Trophoblast cell (in vitro differentiated cells and primary cell): ENCODE results near the gene LMF1. TPM values are rescaled to one million over a fixed set of nuclear protein-coding genes. Genes with fewer than 3 reads are reported as not detected.

ENCODE experiments used
- DNase-seq, 2 donors: peaks; one replicate each; pipeline ENCODE4 v3.0.0-alpha.2; 2016
- H2AFZ ChIP-seq: 2 replicates; pipeline ENCODE4 v1.6.1; 2013; ENCODE audit warnings: low read length, moderate library complexity, mild to moderate bottlenecking; ENCODE audit not compliant: insufficient read depth, poor library complexity
- H2AK5ac ChIP-seq: 2 replicates; pipeline ENCODE4 v1.6.1; 2013; ENCODE audit warnings: mild to moderate bottlenecking, low read length
- H2BK120ac ChIP-seq: 2 replicates; pipeline ENCODE4 v1.6.1; 2013; ENCODE audit warnings: low read length, mild to moderate bottlenecking, moderate library complexity; ENCODE audit not compliant: insufficient read depth, poor library complexity
- H2BK12ac ChIP-seq: 2 replicates; pipeline ENCODE4 v1.6.1; 2013; ENCODE audit warnings: mild to moderate bottlenecking, low read length, moderate library complexity
- H2BK5ac ChIP-seq: 2 replicates; pipeline ENCODE4 v1.6.1; 2013; ENCODE audit warnings: low read length, low read depth, moderate library complexity, mild to moderate bottlenecking; ENCODE audit not compliant: poor library complexity
- H3K14ac ChIP-seq: 2 replicates; pipeline ENCODE4 v1.6.1; 2013; ENCODE audit warnings: mild to moderate bottlenecking, low read length
- H3K18ac ChIP-seq: 2 replicates; pipeline ENCODE4 v1.6.1; 2013; ENCODE audit warnings: mild to moderate bottlenecking, low read length
- H3K23ac ChIP-seq: 2 replicates; pipeline ENCODE4 v1.6.1; 2013; ENCODE audit warnings: low read length
- H3K27ac ChIP-seq: 2 replicates; pipeline ENCODE4 v1.5.1; 2013; ENCODE audit warnings: low read depth, mild to moderate bottlenecking, inconsistent platforms, low read length, moderate library complexity
- H3K27me3 ChIP-seq: 2 replicates; pipeline ENCODE4 v1.6.1; 2013; ENCODE audit warnings: inconsistent platforms, mild to moderate bottlenecking, low read length, moderate library complexity; ENCODE audit not compliant: insufficient read depth
- H3K36me3 ChIP-seq, 2 experiments: 1 replicate in 1 of 2; 2 replicates in 1 of 2; pipeline ENCODE4 v1.6.1; 2013; ENCODE audit warnings: low read length in 2 of 2, mild to moderate bottlenecking in 2 of 2, moderate library complexity in 1 of 2; ENCODE audit not compliant: insufficient read depth in 2 of 2, control insufficient read depth in 1 of 2
- H3K4ac ChIP-seq: 2 replicates; pipeline ENCODE4 v1.6.1; 2013; ENCODE audit warnings: low read depth, mild to moderate bottlenecking, low read length, moderate library complexity
- H3K4me1 ChIP-seq, 2 experiments: 1 replicate in 1 of 2; 2 replicates in 1 of 2; pipeline ENCODE4 v1.6.1; 2013; ENCODE audit warnings: low read length in 2 of 2, mild to moderate bottlenecking in 2 of 2, moderate library complexity in 1 of 2; ENCODE audit not compliant: insufficient read depth in 2 of 2, control insufficient read depth in 1 of 2
- H3K4me2 ChIP-seq: 2 replicates; pipeline ENCODE4 v1.6.1; 2013; ENCODE audit warnings: inconsistent platforms, mild to moderate bottlenecking, low read length, moderate library complexity
- H3K4me3 ChIP-seq: 2 replicates; pipeline ENCODE4 v1.5.1; 2013; ENCODE audit warnings: mild to moderate bottlenecking, low read depth, low read length, inconsistent platforms
- H3K79me1 ChIP-seq: one replicate; pipeline ENCODE4 v1.6.1; 2013; ENCODE audit warnings: low read length
- H3K79me2 ChIP-seq: 2 replicates; pipeline ENCODE4 v1.6.1; 2013; ENCODE audit warnings: low read length, mild to moderate bottlenecking; ENCODE audit not compliant: control insufficient read depth, insufficient read depth, poor library complexity
- H3K9ac ChIP-seq: 2 replicates; pipeline ENCODE4 v1.6.1; 2013; ENCODE audit warnings: mild to moderate bottlenecking, low read length
- H3K9me3 ChIP-seq: 2 replicates; pipeline ENCODE4 v1.6.1; 2013; ENCODE audit warnings: low read depth, mild to moderate bottlenecking, control low read depth, inconsistent platforms, low read length; ENCODE audit not compliant: insufficient read depth
- H4K12ac ChIP-seq: 2 replicates; pipeline ENCODE4 v1.6.1; 2013; ENCODE audit warnings: low read depth, mild to moderate bottlenecking, low read length, moderate library complexity
- H4K8ac ChIP-seq: 2 replicates; pipeline ENCODE4 v1.6.1; 2013; ENCODE audit warnings: low read depth, mild to moderate bottlenecking, low read length, moderate library complexity
- H4K91ac ChIP-seq: one replicate; pipeline ENCODE4 v1.6.1; 2013; ENCODE audit warnings: low read depth, mild to moderate bottlenecking, low read length, moderate library complexity
- WGBS: extraction: QIAGEN DNeasy Blood & Tissue Kit; methylation state at CpG from one replicate; pipeline ENCODE4 v1.1.7; 2013; ENCODE audit warnings: missing lambda C conversion rate; ENCODE audit not compliant: insufficient read length, insufficient coverage; ENCODE audit errors: extremely low coverage; 5-methylcytosine and 5-hydroxymethylcytosine counted together
- polyA plus RNA-seq: library from polyadenylated mRNA; stranded (reverse); fragments of 200-250 nt; gene quantifications from 2 replicates; pipeline ENCODE4 v1.2.3, GENCODE V29; 2013

LMF1 gene
- polyA plus RNA-seq, result 8.3 TPM in 2 replicates

DNA sequence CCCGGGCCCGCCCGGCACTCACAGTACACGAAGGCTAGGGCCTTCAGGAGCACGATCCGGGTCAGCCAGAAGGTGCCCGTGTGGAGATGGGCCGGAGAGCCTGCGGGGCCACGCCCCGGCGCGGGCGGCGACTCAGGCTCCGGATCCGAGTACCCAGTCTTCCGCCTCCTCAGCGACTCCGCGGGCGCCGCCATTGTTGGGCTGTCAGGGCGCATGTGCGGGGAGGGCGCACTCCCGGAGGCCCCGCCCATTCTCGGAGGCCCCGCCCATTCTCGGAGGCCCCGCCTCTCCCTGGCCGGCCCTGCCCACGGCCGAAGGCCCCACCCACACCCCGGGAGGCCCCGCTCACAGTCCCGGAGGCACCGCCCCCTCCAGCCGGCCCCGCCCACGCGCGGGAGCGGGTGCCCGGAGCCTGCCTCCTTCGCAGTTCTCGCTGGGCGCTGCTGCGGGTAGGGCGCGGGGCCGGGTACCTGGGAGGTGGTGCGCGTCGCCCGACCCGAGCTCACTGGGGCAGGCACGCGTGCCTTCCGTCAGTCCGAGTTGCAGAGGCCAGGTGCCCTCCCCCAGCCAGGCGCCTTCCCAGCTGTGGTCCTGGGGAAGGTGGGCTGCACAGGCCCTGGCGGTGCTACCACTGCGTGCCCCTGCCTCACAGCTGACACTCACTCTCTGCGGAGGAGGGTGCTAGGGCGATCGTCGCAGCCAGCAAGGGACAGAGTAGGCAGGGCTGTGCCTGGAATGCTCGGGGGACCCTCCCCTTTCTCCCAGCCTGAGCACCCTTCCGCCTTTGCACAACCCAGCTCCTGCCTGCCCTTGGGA lies at the start of gene LMF1:
Gene LMF1, minus strand, starts transcription at position 219 of the 816 bp plus-strand sequence. Its CDS starts 4 bp downstream, at position 215.
- peaks cover 9 to 11% of the 10 kb centered on the region in 2 experiments for H3K4me1 ChIP-seq
- H2BK12ac ChIP-seq, result no peak within 1 kb of the TSS
- H3K4me3 ChIP-seq, result peak within 1 kb of the TSS; percentile 93
- H3K36me3 ChIP-seq, result peaks cover 0 to 2% of the 10 kb centered on the region in 2 experiments
- peaks cover 15% of the 10 kb centered on the region for H3K9me3 ChIP-seq
- peaks cover 7% of the 10 kb centered on the region for H3K79me2 ChIP-seq
- H2BK5ac ChIP-seq, result peak within 1 kb of the TSS; percentile 54
- H3K27ac ChIP-seq, result peak within 1 kb of the TSS; percentile 69
- no CpG with 5 or more reads among the region's 71 CpGs for WGBS
- H3K4ac ChIP-seq, result peak within 1 kb of the TSS; percentile 87
- peak within 1 kb of the TSS; percentile 99 for H4K12ac ChIP-seq
- H3K9ac ChIP-seq, result peak within 1 kb of the TSS; percentile 84
- H4K91ac ChIP-seq, result peak within 1 kb of the TSS; percentile 73
- no peaks in the 10 kb centered on the region for H3K27me3 ChIP-seq
- H3K4me2 ChIP-seq, result peak within 1 kb of the TSS; percentile 90
- peak within 1 kb of the TSS; percentile 62 for H3K14ac ChIP-seq
- peak within 1 kb of the TSS; percentile 99 for H2AFZ ChIP-seq
- H3K23ac ChIP-seq, result no peak within 1 kb of the TSS
- peak within 1 kb of the TSS; percentile 56 for H2AK5ac ChIP-seq
- H3K18ac ChIP-seq, result peak within 1 kb of the TSS; percentile 95
- peak; percentile 94 to 98 for DNase-seq
- H4K8ac ChIP-seq, result peak within 1 kb of the TSS; percentile 91
- peaks cover 6% of the 10 kb centered on the region for H3K79me1 ChIP-seq
- peak within 1 kb of the TSS; percentile 23 for H2BK120ac ChIP-seq

DNA sequence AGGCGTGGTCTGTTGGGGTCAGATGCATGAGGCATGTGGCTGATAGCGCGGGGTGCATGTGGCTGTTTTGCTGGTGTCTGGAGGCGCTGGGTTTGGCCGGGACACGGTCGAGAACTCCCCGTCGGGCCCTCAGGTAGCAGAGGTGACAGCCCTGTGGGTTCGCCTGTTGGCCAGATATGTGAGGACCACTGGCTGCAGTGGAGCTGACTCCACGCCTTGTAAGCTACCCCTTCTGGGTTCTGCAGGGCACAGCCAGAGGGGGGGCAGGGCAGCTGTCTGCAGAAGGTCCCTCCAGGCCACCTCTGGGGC lies 49.3 kb upstream of the LMF1 start:
- Histone ChIP-seq H3K9ac (no peak overlapping the region), H3K18ac (no peak overlapping the region), H2AK5ac (no peak overlapping the region), H3K27me3 (no peaks in the 10 kb centered on the region), H4K91ac (no peak overlapping the region), H2AFZ (no peak overlapping the region), H3K4me1 (peaks cover 3 to 4% of the 10 kb centered on the region in 2 experiments), H4K8ac (no peak overlapping the region), H3K79me1 (peaks cover 3% of the 10 kb centered on the region), H3K79me2 (no peaks in the 10 kb centered on the region), H4K12ac (no peak overlapping the region), H3K27ac (no peak overlapping the region), H2BK5ac (no peak overlapping the region), H3K9me3 (no peaks in the 10 kb centered on the region), H3K4ac (no peak overlapping the region), H3K36me3 (no peaks in the 10 kb centered on the region), H3K4me3 (no peak overlapping the region), H3K23ac (no peak overlapping the region), H3K4me2 (no peak overlapping the region), H2BK120ac (no peak overlapping the region), H3K14ac (no peak overlapping the region), H2BK12ac (no peak overlapping the region)
- no peak for DNase-seq
- no CpG with 5 or more reads among the region's 11 CpGs for WGBS

DNA sequence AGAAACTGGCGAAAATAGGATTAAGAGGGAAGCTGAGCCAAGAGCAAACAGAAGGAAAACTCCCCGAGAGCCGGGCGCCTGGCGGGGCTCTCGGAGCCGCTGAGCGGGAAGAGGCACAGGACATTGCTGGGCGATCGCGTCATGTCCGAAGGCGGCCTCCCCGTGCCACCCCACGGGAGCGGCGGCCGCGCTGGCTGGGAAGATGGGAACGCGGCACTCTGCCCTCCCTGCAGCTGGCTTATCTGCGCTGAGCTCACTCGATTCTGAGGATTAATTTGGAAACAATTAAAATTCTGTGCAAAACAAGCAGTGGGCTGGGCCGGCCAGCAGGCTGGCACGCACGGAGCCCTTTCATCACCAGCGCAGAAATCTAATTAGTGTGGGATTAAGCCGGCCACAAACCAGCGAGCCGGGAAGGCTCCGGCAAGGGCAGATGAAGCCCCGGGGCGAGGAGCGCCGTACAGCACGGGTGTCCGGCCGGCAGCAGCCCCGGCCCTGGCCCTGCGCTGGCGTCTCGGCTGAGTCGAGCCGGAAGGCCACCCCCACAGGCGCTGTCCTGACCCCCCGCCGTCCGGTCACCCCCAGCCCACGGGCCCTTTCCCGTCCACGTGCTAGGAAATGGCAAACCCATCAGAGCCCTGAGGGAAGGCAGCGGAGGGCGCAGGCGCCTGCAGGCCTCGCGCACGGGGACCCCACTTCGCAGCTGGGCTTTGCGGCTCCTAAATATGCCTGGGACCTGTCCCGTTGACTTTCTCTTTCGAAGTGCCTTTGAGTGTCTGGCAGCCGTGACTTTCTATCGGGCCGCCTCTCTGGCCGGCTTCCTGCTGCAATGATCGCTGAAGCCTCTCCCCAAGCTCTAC lies 48.7 kb upstream of the LMF1 start:
- no CpG with 5 or more reads among the region's 66 CpGs for WGBS
- DNase-seq, result no peak
- Histone ChIP-seq H4K12ac (no peak overlapping the region), H3K18ac (no peak overlapping the region), H3K4me2 (no peak overlapping the region), H2AK5ac (no peak overlapping the region), H3K14ac (no peak overlapping the region), H3K36me3 (no peaks in the 10 kb centered on the region), H2BK12ac (no peak overlapping the region), H4K8ac (no peak overlapping the region), H2BK5ac (no peak overlapping the region), H3K27ac (no peak overlapping the region), H3K4ac (no peak overlapping the region), H3K79me2 (no peaks in the 10 kb centered on the region), H3K9me3 (no peaks in the 10 kb centered on the region), H3K23ac (no peak overlapping the region), H2BK120ac (no peak overlapping the region), H3K9ac (no peak overlapping the region), H4K91ac (no peak overlapping the region), H3K27me3 (no peaks in the 10 kb centered on the region), H3K4me1 (peaks cover 7 to 9% of the 10 kb centered on the region in 2 experiments), H3K79me1 (peaks cover 4% of the 10 kb centered on the region), H2AFZ (no peak overlapping the region), H3K4me3 (no peak overlapping the region)

DNA sequence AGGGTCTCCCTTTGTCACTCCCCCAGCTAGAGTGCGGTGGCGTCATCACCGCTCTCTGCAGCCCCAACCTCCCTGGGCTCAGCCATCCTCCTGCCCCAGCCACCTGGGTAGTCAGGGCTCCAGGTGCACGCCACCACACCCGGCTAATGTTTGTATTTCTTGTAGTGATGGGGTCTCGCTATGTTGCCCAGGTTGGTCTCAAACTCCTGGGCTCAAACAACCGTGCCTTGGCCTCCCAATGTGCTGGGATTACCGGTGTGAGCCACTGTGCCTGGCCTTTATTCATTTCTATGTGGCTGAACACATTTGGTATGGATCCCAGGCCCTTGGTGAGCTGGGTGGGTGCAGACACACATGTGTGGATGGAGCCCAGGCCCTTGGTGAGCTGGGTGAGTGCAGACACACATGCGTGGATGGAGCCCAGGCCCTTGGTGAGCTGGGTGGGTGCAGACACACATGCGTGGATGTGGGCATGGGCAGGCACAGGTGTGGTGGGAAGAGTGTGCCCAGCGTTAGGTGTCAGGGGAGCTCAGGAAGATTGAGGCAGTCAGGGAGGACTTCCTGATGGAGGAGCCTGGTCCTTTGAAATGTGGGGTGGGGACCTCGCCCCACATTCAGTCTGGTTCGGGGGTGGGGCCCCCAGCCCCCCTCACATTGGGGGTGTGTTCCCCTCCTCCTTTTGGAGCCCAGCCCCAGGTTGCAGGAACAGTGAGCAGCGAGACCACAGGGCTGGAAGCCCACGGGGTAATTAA lies 47.8 kb upstream of the LMF1 start:
- Histone ChIP-seq H3K14ac (no peak overlapping the region), H3K27me3 (no peaks in the 10 kb centered on the region), H4K8ac (no peak overlapping the region), H3K4ac (no peak overlapping the region), H2AK5ac (no peak overlapping the region), H3K9me3 (no peaks in the 10 kb centered on the region), H3K4me3 (no peak overlapping the region), H2BK12ac (no peak overlapping the region), H3K4me2 (no peak overlapping the region), H4K12ac (no peak overlapping the region), H2BK120ac (no peak overlapping the region), H2AFZ (no peak overlapping the region), H3K79me1 (peaks cover 6% of the 10 kb centered on the region), H3K27ac (no peak overlapping the region), H3K4me1 (peaks cover 9 to 11% of the 10 kb centered on the region in 2 experiments), H3K9ac (no peak overlapping the region), H4K91ac (no peak overlapping the region), H3K79me2 (no peaks in the 10 kb centered on the region), H3K36me3 (no peaks in the 10 kb centered on the region), H2BK5ac (no peak overlapping the region), H3K18ac (no peak overlapping the region), H3K23ac (no peak overlapping the region)
- no peak for DNase-seq
- no CpG with 5 or more reads among the region's 15 CpGs for WGBS
